HCT116 (cell line): Measurements from ENCODE around the gene STUM. TPM values are rescaled to one million over a fixed set of nuclear protein-coding genes. Genes with fewer than 3 reads are reported as not detected.

ENCODE experiments used
- ATAC-seq: fragments of 200-7000 bp; cut with Tn5 transposase; 2 replicates; pipeline ENCODE4 v1.9.1; 2020; ENCODE audit warnings: mild to moderate bottlenecking, moderate library complexity
- BruUV-seq: library from RNA; stranded (reverse); fragments of 400-500 nt; replicated peaks from 2 replicates; lab custom pipeline; 2021; lab: Mats Ljungman, UMichigan
- CTCF ChIA-PET: fragments of 300-600 bp; sonication (Branson Sonifier 250); formaldehyde crosslinking; loops from one replicate; lab custom pipeline; 2021; ENCODE audit warnings: antibody characterized with exemption; lab: Charles Lee
- POLR2A ChIA-PET: fragments of 300-600, 350-600 bp; sonication (Branson Sonifier 250); formaldehyde crosslinking; loops from one replicate; lab custom pipeline; 2021; ENCODE audit warnings: antibody characterized with exemption; lab: Charles Lee
- RAD21 ChIA-PET, 2 experiments: fragments of 300-600 bp; sonication (Branson Sonifier 250); formaldehyde crosslinking; loops; one replicate each; lab custom pipeline; 2023; ENCODE audit warnings: low total read pairs in 2 of 2; ENCODE audit not compliant: uncharacterized antibody in 2 of 2, unreplicated experiment in 2 of 2, low non-redundant PET in 1 of 2; lab: Charles Lee
- DNase-seq: peaks from one replicate; pipeline ENCODE4 v3.0.0-alpha.2; 2010; ENCODE audit warnings: low read depth, low spot score
- H2AFZ ChIP-seq: fragments of 200-600 bp; shearing (Covaris generic), sonication (generic); 2 replicates; pipeline ENCODE4 v1.6.1; 2017; ENCODE audit warnings: low read depth, mixed run types, mixed read lengths, antibody characterized with exemption, low read length; ENCODE audit not compliant: poor library complexity, severe bottlenecking
- H3K27ac ChIP-seq: 2 replicates; pipeline ENCODE4 v1.5.1; 2012; ENCODE audit warnings: low read depth, low read length
- H3K27me3 ChIP-seq: fragments of 200-600 bp; sonication (generic); 2 replicates; pipeline ENCODE4 v1.6.1; 2016; ENCODE audit warnings: mixed run types, low read length, mixed read lengths; ENCODE audit not compliant: insufficient read depth
- H3K36me3 ChIP-seq, 2 experiments: fragments of 200-500 bp in 1 of 2; fragments of 200-600 bp in 1 of 2; sonication (Bioruptor generic) in 1 of 2; sonication (generic) in 1 of 2; 2 replicates each; pipeline versions ENCODE4 v1.5.1 to v1.6.1; 2014 to 2016; ENCODE audit warnings: low read length in 2 of 2, inconsistent platforms in 1 of 2, mixed read lengths in 1 of 2, mixed run types in 1 of 2; ENCODE audit not compliant: insufficient read depth in 2 of 2, control insufficient read depth in 1 of 2
- H3K4me1 ChIP-seq, 2 experiments: fragments of 200-600 bp in 1 of 2; sonication (generic) in 1 of 2; 2 replicates each; pipeline versions ENCODE4 v1.5.1 to v1.6.1; 2012 to 2017; ENCODE audit warnings: low read length in 2 of 2, inconsistent platforms in 1 of 2, mild to moderate bottlenecking in 1 of 2, mixed read lengths in 1 of 2, mixed run types in 1 of 2, moderate library complexity in 1 of 2; ENCODE audit not compliant: insufficient read depth in 2 of 2, control insufficient read depth in 1 of 2
- H3K4me2 ChIP-seq: fragments of 200-600 bp; sonication (generic); 2 replicates; pipeline ENCODE4 v1.6.1; 2017; ENCODE audit warnings: mixed run types, low read length, mixed read lengths
- H3K4me3 ChIP-seq, 2 experiments: fragments of 200-600 bp in 1 of 2; sonication (generic) in 1 of 2; replicated peaks in 1 of 2; 2 replicates each; pipeline ENCODE4 v1.5.1; 2011 to 2016; ENCODE audit warnings: low read length in 2 of 2, control low read depth in 1 of 2, low read depth in 1 of 2, mild to moderate bottlenecking in 1 of 2, mixed read lengths in 1 of 2, mixed run types in 1 of 2
- H3K79me2 ChIP-seq: fragments of 200-600 bp; sonication (generic); 2 replicates; pipeline ENCODE4 v1.6.1; 2017; ENCODE audit warnings: mild to moderate bottlenecking, mixed run types, low read length, moderate library complexity, mixed read lengths; ENCODE audit not compliant: insufficient read depth
- H3K9ac ChIP-seq: fragments of 200-600 bp; sonication (generic); 2 replicates; pipeline ENCODE4 v1.6.1; 2016; ENCODE audit warnings: low read length, mixed read lengths
- H3K9me2 ChIP-seq: fragments of 200-600 bp; sonication (generic), shearing (Covaris generic); 2 replicates; pipeline ENCODE4 v1.6.1; 2017; ENCODE audit warnings: mixed run types, mild to moderate bottlenecking, moderate library complexity; ENCODE audit not compliant: insufficient read depth
- H3K9me3 ChIP-seq, 2 experiments: fragments of 200-500 bp in 1 of 2; fragments of 200-600 bp in 1 of 2; sonication (Bioruptor generic) in 1 of 2; sonication (generic) in 1 of 2; 2 replicates each; pipeline ENCODE4 v1.6.1; 2014 to 2017; ENCODE audit warnings: low read length in 2 of 2, mixed read lengths in 2 of 2, inconsistent platforms in 1 of 2, low read depth in 1 of 2, mild to moderate bottlenecking in 1 of 2, mixed run types in 1 of 2, moderate library complexity in 1 of 2; ENCODE audit not compliant: control insufficient read depth in 1 of 2, insufficient read depth in 1 of 2
- H4K20me1 ChIP-seq: fragments of 200-600 bp; sonication (generic), shearing (Covaris generic); 2 replicates; pipeline ENCODE4 v1.6.1; 2017; ENCODE audit warnings: mixed run types, mild to moderate bottlenecking, moderate library complexity; ENCODE audit not compliant: insufficient read depth
- ATF3 ChIP-seq: IDR thresholded peaks from 2 replicates; pipeline ENCODE4 v1.6.1; 2012
- CBX3 ChIP-seq: IDR thresholded peaks from 2 replicates; pipeline ENCODE4 v1.6.1; 2012; ENCODE audit warnings: low read depth
- CEBPB ChIP-seq: IDR thresholded peaks from 2 replicates; pipeline ENCODE4 v1.6.1; 2012; ENCODE audit warnings: low read depth
- CTCF ChIP-seq, 3 experiments: fragments of 200-600 bp in 1 of 3; sonication (generic) in 1 of 3; IDR thresholded peaks in 2 of 3; conservative IDR thresholded peaks in 1 of 3; 2 replicates each; pipeline ENCODE4 v1.5.1; 2012 to 2017; ENCODE audit warnings: low read depth in 2 of 3, low read length in 2 of 3, antibody characterized with exemption in 1 of 3, borderline replicate concordance in 1 of 3, control low read depth in 1 of 3, mild to moderate bottlenecking in 1 of 3, mixed read lengths in 1 of 3, mixed run types in 1 of 3, moderate library complexity in 1 of 3; ENCODE audit not compliant: insufficient read depth in 1 of 3
- EGR1 ChIP-seq: IDR thresholded peaks from 2 replicates; pipeline ENCODE4 v1.6.1; 2012; ENCODE audit warnings: low read depth
- ELF1 ChIP-seq: IDR thresholded peaks from 2 replicates; pipeline ENCODE4 v1.6.1; 2012; ENCODE audit warnings: low read depth, borderline replicate concordance
- EZH2 ChIP-seq: fragments of 200-600 bp; sonication (generic); IDR thresholded peaks from 2 replicates; pipeline ENCODE4 v1.6.1; 2017; ENCODE audit warnings: antibody characterized with exemption, mixed run types
- EZH2phosphoT487 ChIP-seq: fragments of 200-600 bp; IDR thresholded peaks from 2 replicates; pipeline ENCODE4 v1.6.1; 2018; ENCODE audit warnings: antibody characterized with exemption, borderline replicate concordance
- FOSL1 ChIP-seq: IDR thresholded peaks from 2 replicates; pipeline ENCODE4 v1.6.1; 2012; ENCODE audit warnings: low read depth
- JUND ChIP-seq: IDR thresholded peaks from 2 replicates; pipeline ENCODE4 v1.6.1; 2012
- MAX ChIP-seq: IDR thresholded peaks from 2 replicates; pipeline ENCODE4 v1.6.1; 2012
- POLR2A ChIP-seq: IDR thresholded peaks from 2 replicates; pipeline ENCODE4 v1.7.0; 2011; ENCODE audit warnings: borderline replicate concordance; ENCODE audit not compliant: insufficient read depth, insufficient read length; ENCODE audit errors: extremely low read depth
- RAD21 ChIP-seq: IDR thresholded peaks from 2 replicates; pipeline ENCODE4 v1.6.1; 2012; ENCODE audit warnings: low read depth, mild to moderate bottlenecking
- REST ChIP-seq: IDR thresholded peaks from 2 replicates; pipeline ENCODE4 v1.6.1; 2012; ENCODE audit warnings: low read depth
- SIN3A ChIP-seq: IDR thresholded peaks from 2 replicates; pipeline ENCODE4 v1.6.1; 2012; ENCODE audit warnings: low read depth
- SP1 ChIP-seq: IDR thresholded peaks from 2 replicates; pipeline ENCODE4 v1.6.1; 2012; ENCODE audit warnings: low read depth
- TCF7L2 ChIP-seq: IDR thresholded peaks from 2 replicates; pipeline ENCODE4 v1.7.0; 2011; ENCODE audit warnings: borderline replicate concordance, inconsistent platforms; ENCODE audit not compliant: insufficient read depth, insufficient read length; ENCODE audit errors: extremely low read depth
- ZBTB33 ChIP-seq: IDR thresholded peaks from 2 replicates; pipeline ENCODE4 v1.6.1; 2011; ENCODE audit warnings: mild to moderate bottlenecking, low read length, moderate library complexity; ENCODE audit not compliant: insufficient replicate concordance; ENCODE audit errors: extremely low read depth
- ZFX ChIP-seq: fragments of 450-650 bp; IDR thresholded peaks from 2 replicates; pipeline ENCODE4 v1.6.1; 2017
- ZNF274 ChIP-seq: fragments of 200-500 bp; sonication (Bioruptor generic); IDR thresholded peaks from 2 replicates; pipeline ENCODE4 v1.6.1; 2014; ENCODE audit warnings: mild to moderate bottlenecking, low read depth, low read length, inconsistent platforms
- intact Hi-C: fragments of 100-400 bp; cut with micrococcal nuclease; formaldehyde crosslinking; loops from 2 replicates; pipeline ENCODE4 v1.10.0; 2022
- total RNA-seq: library from RNA; stranded (reverse); gene quantifications from one replicate; pipeline ENCODE4 v1.2.1, GENCODE V29; 2021; ENCODE audit not compliant: unreplicated experiment

STUM gene
- total RNA-seq, 1 experiment from 2014 or later: not detected

GRCh38 chr1:226628612-226629155 lies 80.1 kb downstream of the STUM start:
- no peak overlapping the region for H3K4me2 ChIP-seq
- H2AFZ ChIP-seq: no peak overlapping the region
- H3K27me3 ChIP-seq: 0 out of 2 replicates have a peak, but pooled peaks cover 3% of the 10 kb centered on the region
- no peaks in the 10 kb centered on the region for H3K79me2 ChIP-seq
- DNase-seq (no peak), ATAC-seq (no peak)
- BruUV-seq: no TSS peak
- RAD21 ChIA-PET: no interaction called here
- H3K4me3 ChIP-seq: no peak overlapping the region
- no peaks in the 10 kb centered on the region for H3K36me3 ChIP-seq
- intact Hi-C loops: no loop called here
- peaks cover 0 to 3% of the 10 kb centered on the region in 2 experiments; a peak in 1 of 4 replicates for H3K4me1 ChIP-seq
- CTCF ChIA-PET: no interaction called here
- POLR2A ChIA-PET: no interaction called here
- H3K9me2 ChIP-seq: no peaks in the 10 kb centered on the region
- H3K27ac ChIP-seq: no peak overlapping the region
- TF ChIP-seq EZH2: no peak
- no peak for TF ChIP-seq EZH2phosphoT487
- no peak for TF ChIP-seq SIN3A
- TF ChIP-seq REST: no peak
- TF ChIP-seq ZFX: no peak
- no peak for TF ChIP-seq TCF7L2
- no peak for TF ChIP-seq POLR2A
- TF ChIP-seq CEBPB: no peak
- TF ChIP-seq ZNF274: no peak
- no peak for TF ChIP-seq EGR1
- TF ChIP-seq CTCF (IDR thresholded peaks at IDR 0.05 in 2 of 3, conservative IDR thresholded peaks at IDR 0.05 in 1 of 3; ENCODE audit: borderline replicate concordance in 1 of 3, insufficient read depth in 1 of 3, low read depth in 2 of 3, low read length in 2 of 3): no peak
- TF ChIP-seq FOSL1: no peak
- no peak for TF ChIP-seq ELF1
- TF ChIP-seq CBX3: no peak
- TF ChIP-seq RAD21: no peak
- no peak for TF ChIP-seq ZBTB33
- no peak for TF ChIP-seq MAX
- no peak for TF ChIP-seq JUND
- TF ChIP-seq ATF3: no peak
- no peak for TF ChIP-seq SP1
- no peaks in the 10 kb centered on the region for H3K9me3 ChIP-seq
- no peak overlapping the region for H3K9ac ChIP-seq
- no peaks in the 10 kb centered on the region for H4K20me1 ChIP-seq
